ENCODE results near the gene ADISSP.
A peak's percentile ranks its signal among the peaks of the same experiment; 100 is the strongest.

ADISSP gene

GRCh38 chr20:3783068-3783489, 15.5 kb upstream of the ADISSP start:
- H3K4me2 ChIP-seq (ENCODE audit: low read length), result no peak overlapping the region
- H3K36me3 ChIP-seq (ENCODE audit: insufficient read depth, low read length), result peaks cover 4% of the 10 kb centered on the region
- peaks cover 7% of the 10 kb centered on the region for H3K27me3 ChIP-seq (ENCODE audit: insufficient read depth, low read length)
- no peaks in the 10 kb centered on the region for H3F3A ChIP-seq (ENCODE audit: insufficient read depth, low read length)
- no peak for TF ChIP-seq EZH2 (IDR thresholded peaks at IDR 0.05; ENCODE audit: borderline replicate concordance, low read length)
- no peak for TF ChIP-seq CTCF (IDR thresholded peaks at IDR 0.05; ENCODE audit: low read length)
- no peaks in the 10 kb centered on the region for H4K20me1 ChIP-seq (ENCODE audit: insufficient read depth, low read length)
- H3K4me3 ChIP-seq (ENCODE audit: low read depth, low read length, poor library complexity, severe bottlenecking), result no peak overlapping the region
- no peak overlapping the region for H3K9ac ChIP-seq (ENCODE audit: low read length)
- no peak overlapping the region for H3K27ac ChIP-seq (ENCODE audit: low read depth, low read length, poor library complexity, severe bottlenecking)
- no peaks in the 10 kb centered on the region for H3K79me2 ChIP-seq (ENCODE audit: insufficient read depth, low read length)
- H3K4me1 ChIP-seq (ENCODE audit: insufficient read depth, low read length, severe bottlenecking), result peaks cover 53% of the 10 kb centered on the region
- H2AFZ ChIP-seq (ENCODE audit: low read length), result no peak overlapping the region
- H3K9me3 ChIP-seq (ENCODE audit: low read length), result no peaks in the 10 kb centered on the region
- H3K9me2 ChIP-seq (ENCODE audit: low read depth, low read length), result no peaks in the 10 kb centered on the region

- Histone ChIP-seq H3K79me2 (ENCODE audit: insufficient read depth, low read length) (no peaks in the 10 kb centered on the region), H3K4me1 (ENCODE audit: insufficient read depth, low read length, severe bottlenecking) (peaks cover 57% of the 10 kb centered on the region), H3F3A (ENCODE audit: insufficient read depth, low read length) (no peaks in the 10 kb centered on the region), H4K20me1 (ENCODE audit: insufficient read depth, low read length) (no peaks in the 10 kb centered on the region), H3K27ac (ENCODE audit: low read depth, low read length, poor library complexity, severe bottlenecking) (no peak overlapping the region), H3K9me2 (ENCODE audit: low read depth, low read length) (no peaks in the 10 kb centered on the region), H3K9me3 (ENCODE audit: low read length) (no peaks in the 10 kb centered on the region), H3K27me3 (ENCODE audit: insufficient read depth, low read length) (peaks cover 7% of the 10 kb centered on the region), H2AFZ (ENCODE audit: low read length) (no peak overlapping the region), H3K4me3 (ENCODE audit: low read depth, low read length, poor library complexity, severe bottlenecking) (no peak overlapping the region), H3K4me2 (ENCODE audit: low read length) (no peak overlapping the region), H3K36me3 (ENCODE audit: insufficient read depth, low read length) (peaks cover 4% of the 10 kb centered on the region), H3K9ac (ENCODE audit: low read length) (no peak overlapping the region)
- no peak for TF ChIP-seq EZH2 (IDR thresholded peaks at IDR 0.05; ENCODE audit: borderline replicate concordance, low read length)
- TF ChIP-seq CTCF (IDR thresholded peaks at IDR 0.05; ENCODE audit: low read length), result no peak
These were observed 15.0 kb upstream of the ADISSP start for GRCh38 chr20:3782597-3782996.

- Histone ChIP-seq H3K4me2 (ENCODE audit: low read length) (peak within 1 kb of the TSS; percentile 66), H3K79me2 (ENCODE audit: insufficient read depth, low read length) (no peaks in the 10 kb centered on the region), H3K9me2 (ENCODE audit: low read depth, low read length) (no peaks in the 10 kb centered on the region), H2AFZ (ENCODE audit: low read length) (no peak within 1 kb of the TSS), H3K4me1 (ENCODE audit: insufficient read depth, low read length, severe bottlenecking) (peaks cover 56% of the 10 kb centered on the region), H4K20me1 (ENCODE audit: insufficient read depth, low read length) (no peaks in the 10 kb centered on the region), H3K4me3 (ENCODE audit: low read depth, low read length, poor library complexity, severe bottlenecking) (peak within 1 kb of the TSS; percentile 51), H3K36me3 (ENCODE audit: insufficient read depth, low read length) (peaks cover 4% of the 10 kb centered on the region), H3K27ac (ENCODE audit: low read depth, low read length, poor library complexity, severe bottlenecking) (no peak within 1 kb of the TSS), H3F3A (ENCODE audit: insufficient read depth, low read length) (no peaks in the 10 kb centered on the region), H3K9me3 (ENCODE audit: low read length) (no peaks in the 10 kb centered on the region), H3K27me3 (ENCODE audit: insufficient read depth, low read length) (peaks cover 7% of the 10 kb centered on the region), H3K9ac (ENCODE audit: low read length) (no peak within 1 kb of the TSS; the same call in 1 of the 2 replicates)
- no peak for TF ChIP-seq EZH2 (IDR thresholded peaks at IDR 0.05; ENCODE audit: borderline replicate concordance, low read length)
- peak; percentile 42; the same call in 1 of the 2 replicates for TF ChIP-seq CTCF (IDR thresholded peaks at IDR 0.05; ENCODE audit: low read length)
These were observed 13.8 kb upstream of the ADISSP start, which contains the start of gene SPEF1 for GRCh38 chr20:3781153-3781910. TSS of gene SPEF1 (minus strand) at chr20:3781448. CDS start at chr20:3781287, 161 bp downstream.

Data from OCI-LY1 (cell line).